WERI-Rb-1 (cell line): ENCODE measurements around the gene TMEM163.

ENCODE experiments used
- DNase-seq: peaks from one replicate; pipeline ENCODE4 v3.0.0-alpha.2; 2020
- H3K27ac ChIP-seq: fragments of 250-450 bp; sonication (Bioruptor Pico); 2 replicates; pipeline ENCODE4 v1.5.1; 2020; ENCODE audit warnings: mild to moderate bottlenecking, moderate library complexity
- H3K27me3 ChIP-seq: fragments of 250-450 bp; sonication (Bioruptor Pico); 2 replicates; pipeline ENCODE4 v1.5.1; 2021; ENCODE audit warnings: mild to moderate bottlenecking, low read depth, moderate library complexity; ENCODE audit not compliant: insufficient read depth, severe bottlenecking
- H3K36me3 ChIP-seq: fragments of 250-450 bp; sonication (Bioruptor Pico); 2 replicates; pipeline ENCODE4 v1.5.1; 2020; ENCODE audit warnings: mild to moderate bottlenecking, moderate library complexity
- H3K4me3 ChIP-seq: 2 replicates; pipeline ENCODE4 v1.5.1; 2011; ENCODE audit warnings: low read depth, mild to moderate bottlenecking, control low read depth, low read length
- H3K9me3 ChIP-seq: fragments of 250-450 bp; sonication (Bioruptor Pico); 2 replicates; pipeline ENCODE4 v1.5.1; 2021; ENCODE audit warnings: mild to moderate bottlenecking, moderate library complexity; ENCODE audit not compliant: severe bottlenecking
- TF ChIP-seq, protein P1 (sequence below): IDR thresholded peaks from 2 replicates; pipeline ENCODE4 v1.5.1; 2011; ENCODE audit warnings: low read depth, mild to moderate bottlenecking, control low read depth, inconsistent platforms, low read length

The TMEM163 gene

GRCh38 chr2:134715932-134716643 is 2.7 kb downstream of the TMEM163 start:
- Histone ChIP-seq H3K36me3 (no peaks in the 10 kb centered on the region), H3K27me3 (peaks cover 73% of the 10 kb centered on the region), H3K9me3 (peaks cover under 1% of the 10 kb centered on the region), H3K4me3 (no peak overlapping the region), H3K27ac (no peak overlapping the region)
- TF ChIP-seq, protein P1, sequence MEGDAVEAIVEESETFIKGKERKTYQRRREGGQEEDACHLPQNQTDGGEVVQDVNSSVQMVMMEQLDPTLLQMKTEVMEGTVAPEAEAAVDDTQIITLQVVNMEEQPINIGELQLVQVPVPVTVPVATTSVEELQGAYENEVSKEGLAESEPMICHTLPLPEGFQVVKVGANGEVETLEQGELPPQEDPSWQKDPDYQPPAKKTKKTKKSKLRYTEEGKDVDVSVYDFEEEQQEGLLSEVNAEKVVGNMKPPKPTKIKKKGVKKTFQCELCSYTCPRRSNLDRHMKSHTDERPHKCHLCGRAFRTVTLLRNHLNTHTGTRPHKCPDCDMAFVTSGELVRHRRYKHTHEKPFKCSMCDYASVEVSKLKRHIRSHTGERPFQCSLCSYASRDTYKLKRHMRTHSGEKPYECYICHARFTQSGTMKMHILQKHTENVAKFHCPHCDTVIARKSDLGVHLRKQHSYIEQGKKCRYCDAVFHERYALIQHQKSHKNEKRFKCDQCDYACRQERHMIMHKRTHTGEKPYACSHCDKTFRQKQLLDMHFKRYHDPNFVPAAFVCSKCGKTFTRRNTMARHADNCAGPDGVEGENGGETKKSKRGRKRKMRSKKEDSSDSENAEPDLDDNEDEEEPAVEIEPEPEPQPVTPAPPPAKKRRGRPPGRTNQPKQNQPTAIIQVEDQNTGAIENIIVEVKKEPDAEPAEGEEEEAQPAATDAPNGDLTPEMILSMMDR: no peak
- DNase-seq: no peak

DNA sequence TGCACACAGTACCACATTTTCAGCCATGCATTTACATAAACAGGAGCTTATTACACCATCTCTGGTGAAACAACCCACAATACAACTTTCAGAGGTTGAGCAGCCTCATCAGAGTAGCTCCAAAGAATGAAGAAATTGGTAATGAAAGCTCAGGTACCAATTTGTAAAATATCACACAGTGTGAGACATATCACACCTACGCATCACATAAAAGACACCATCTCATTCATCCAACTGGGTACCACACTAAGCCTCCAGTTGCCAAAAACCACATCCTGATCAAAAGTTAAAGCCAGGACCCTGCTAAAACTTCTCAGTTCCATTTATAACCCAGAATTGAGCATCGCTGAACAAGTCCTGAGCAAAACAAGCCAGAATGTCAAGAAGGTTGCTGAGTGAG is 4.6 kb downstream of the TMEM163 start:
- no peak for DNase-seq
- Histone ChIP-seq H3K27ac (no peak overlapping the region), H3K36me3 (no peaks in the 10 kb centered on the region), H3K27me3 (peaks cover 65% of the 10 kb centered on the region), H3K4me3 (no peak overlapping the region), H3K9me3 (no peaks in the 10 kb centered on the region)
- TF ChIP-seq, protein P1: no peak

- Histone ChIP-seq H3K27me3 (peaks cover 69% of the 10 kb centered on the region), H3K4me3 (no peak overlapping the region), H3K27ac (no peak overlapping the region), H3K36me3 (no peaks in the 10 kb centered on the region), H3K9me3 (no peaks in the 10 kb centered on the region)
- TF ChIP-seq, protein P1: no peak
- DNase-seq: no peak
Observed at GRCh38 chr2:134713606-134714005, 5.2 kb downstream of the TMEM163 start.

- Histone ChIP-seq H3K9me3 (no peaks in the 10 kb centered on the region), H3K4me3 (no peak overlapping the region), H3K36me3 (no peaks in the 10 kb centered on the region), H3K27me3 (peaks cover 67% of the 10 kb centered on the region), H3K27ac (no peak overlapping the region)
- no peak for DNase-seq
- TF ChIP-seq, protein P1: no peak
Observed at GRCh38 chr2:134713176-134713575, 5.6 kb downstream of the TMEM163 start.

DNA sequence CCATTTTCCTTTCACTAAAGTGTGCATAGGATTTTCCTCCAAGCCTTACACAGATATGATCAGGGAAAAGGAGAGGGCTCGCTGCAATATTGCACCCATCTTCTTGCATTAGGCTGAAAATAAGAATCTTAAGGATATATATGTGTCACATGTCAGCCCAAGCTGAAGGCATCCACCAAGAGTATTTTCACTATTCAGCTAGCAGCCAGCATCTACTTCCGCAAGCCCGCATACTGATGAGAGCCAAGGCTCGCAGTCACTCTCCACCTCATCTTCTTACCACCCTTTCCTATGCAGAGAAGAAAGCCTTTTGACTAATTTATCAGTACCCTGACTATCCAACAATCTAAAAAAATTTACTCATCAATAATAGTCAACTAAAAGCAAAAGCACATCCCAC is 6.1 kb downstream of the TMEM163 start:
- TF ChIP-seq, protein P1: no peak
- no peak overlapping the region for H3K27ac ChIP-seq
- no peak for DNase-seq
- no peaks in the 10 kb centered on the region for H3K9me3 ChIP-seq
- H3K36me3 ChIP-seq: no peaks in the 10 kb centered on the region
- H3K4me3 ChIP-seq: no peak overlapping the region
- peaks cover 63% of the 10 kb centered on the region for H3K27me3 ChIP-seq

GRCh38 chr2:134712299-134712698 is 6.5 kb downstream of the TMEM163 start:
- no peak overlapping the region for H3K27ac ChIP-seq
- no peak overlapping the region for H3K4me3 ChIP-seq
- peaks cover 59% of the 10 kb centered on the region for H3K27me3 ChIP-seq
- DNase-seq: no peak
- TF ChIP-seq, protein P1: no peak
- no peaks in the 10 kb centered on the region for H3K36me3 ChIP-seq
- H3K9me3 ChIP-seq: no peaks in the 10 kb centered on the region
